DMS 273 (cell line): ENCODE measurements around the gene ARID5A.
"Not testable (repeated sequence)": the region's sequence is repeated elsewhere in the genome, so short reads cannot be mapped to it uniquely, and the experiment has no call there.

Experiments
- DNase-seq: peaks from one replicate; lab custom pipeline; 2025; ENCODE audit not compliant: unreplicated experiment; lab: John Stamatoyannopoulos, UW

The ARID5A gene

GRCh38 chr2:96539215-96539920 is 2.8 kb downstream of the ARID5A start:
- DNase-seq = no peak

GRCh38 chr2:96540136-96540535 is 3.6 kb downstream of the ARID5A start:
- DNase-seq = no peak

GRCh38 chr2:96541398-96542152 is 5.0 kb downstream of the ARID5A start:
- no peak for DNase-seq

GRCh38 chr2:96542357-96542977 is 5.9 kb downstream of the ARID5A start:
- DNase-seq = no peak

- no peak for DNase-seq
Observed at GRCh38 chr2:96546321-96546720, 9.8 kb downstream of the ARID5A start.

GRCh38 chr2:96546797-96547196 is 10.2 kb downstream of the ARID5A start:
- no peak for DNase-seq

GRCh38 chr2:96547203-96547641 is 10.7 kb downstream of the ARID5A start:
- DNase-seq = no peak

- peak; percentile 25 for DNase-seq
Observed at GRCh38 chr2:96547731-96548171, 11.2 kb downstream of the ARID5A start.

- DNase-seq = peak; percentile 40
Observed at GRCh38 chr2:96548558-96549465, 12.3 kb downstream of the ARID5A start.

GRCh38 chr2:96549466-96549785 is 12.9 kb downstream of the ARID5A start:
- DNase-seq = no peak

GRCh38 chr2:96549967-96550786 is 13.6 kb downstream of the ARID5A start:
- DNase-seq = no peak

- DNase-seq = no peak
Observed at GRCh38 chr2:96550787-96551604, 14.4 kb downstream of the ARID5A start.

GRCh38 chr2:96551605-96552314 is 15.2 kb downstream of the ARID5A start:
- no peak for DNase-seq

- DNase-seq = no peak
Observed at GRCh38 chr2:96552315-96553175, 16.0 kb downstream of the ARID5A start.

GRCh38 chr2:96553176-96553956 is 16.8 kb downstream of the ARID5A start:
- no peak for DNase-seq

GRCh38 chr2:96553957-96554292 is 17.4 kb downstream of the ARID5A start:
- DNase-seq = not testable (repeated sequence)
